GM23248 (cell line): ENCODE data around the gene SPRED1.

Experiments
- EZH2 ChIP-seq: fragments of 200-600 bp; sonication (generic); IDR thresholded peaks from 2 replicates; pipeline ENCODE4 v1.6.1; 2018; ENCODE audit warnings: antibody characterized with exemption, mild to moderate bottlenecking; ENCODE audit not compliant: insufficient read depth, poor library complexity, severe bottlenecking
- EZH2phosphoT487 ChIP-seq: fragments of 200-600 bp; sonication (generic); IDR thresholded peaks from 2 replicates; pipeline ENCODE4 v1.6.1; 2018; ENCODE audit warnings: antibody characterized with exemption, moderate library complexity, mild to moderate bottlenecking, low read depth; ENCODE audit not compliant: insufficient read depth

DNA sequence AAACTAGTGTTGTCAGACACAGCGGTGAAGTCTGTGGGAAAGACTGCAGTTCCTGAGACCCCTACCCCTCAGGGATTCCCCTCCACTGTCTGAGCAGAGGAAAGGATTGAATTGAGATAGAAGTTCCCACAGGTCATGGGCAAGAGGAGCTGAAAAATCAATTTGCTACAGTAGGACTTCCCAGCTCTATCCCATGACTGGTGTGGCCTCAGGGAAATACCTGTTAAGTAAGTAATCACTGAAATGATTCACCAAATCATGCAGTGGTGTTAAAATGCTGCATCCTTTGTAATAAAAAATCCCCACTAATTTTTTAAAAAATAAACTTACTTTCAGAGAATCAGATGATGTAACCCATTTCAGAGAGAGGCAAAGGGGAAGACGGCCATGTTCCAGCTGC is 45.0 kb upstream of the SPRED1 start:
- no peak for TF ChIP-seq EZH2
- TF ChIP-seq EZH2phosphoT487 = no peak
